Endometrium (tissue), 2 donors: Measurements from ENCODE around the gene NPAS3.

Source experiments
- FAIRE-seq: peaks from 2 replicates; lab custom pipeline; 2012; peaks lifted over from hg19 to GRCh38; lab: Jason Lieb, UNC
- donor health status: control.
- donor health status: control.

The NPAS3 gene

DNA sequence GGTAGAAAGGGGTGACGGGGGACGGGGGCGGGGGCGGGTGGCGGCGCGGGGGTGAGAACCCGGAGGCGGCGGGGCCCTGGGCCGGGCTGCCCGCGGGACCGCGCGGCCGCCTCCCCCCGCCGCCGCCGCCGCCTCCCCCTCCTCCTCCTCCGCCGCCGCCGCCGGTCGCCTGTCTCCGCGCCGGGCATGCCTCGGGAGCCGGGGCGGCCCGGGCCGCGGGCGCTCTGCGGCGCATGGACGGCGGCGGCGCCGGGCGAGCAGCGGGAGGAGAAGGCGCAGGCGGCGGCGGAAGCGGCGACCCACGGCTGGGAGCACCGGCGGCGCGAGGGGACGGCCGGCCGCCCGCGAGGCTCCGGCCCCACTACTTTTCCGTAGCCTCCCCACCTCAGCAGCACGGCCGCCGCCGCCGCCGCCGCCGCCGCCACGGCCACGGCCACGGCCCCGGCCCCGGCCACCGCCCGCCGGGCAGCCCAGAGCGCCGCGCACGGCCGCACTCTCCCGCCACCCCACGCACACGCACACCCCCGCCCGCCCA, at the start of gene NPAS3:
TSS of gene NPAS3 (plus strand) at position 161 of the 535 bp plus-strand sequence.
- FAIRE-seq: no peak

DNA sequence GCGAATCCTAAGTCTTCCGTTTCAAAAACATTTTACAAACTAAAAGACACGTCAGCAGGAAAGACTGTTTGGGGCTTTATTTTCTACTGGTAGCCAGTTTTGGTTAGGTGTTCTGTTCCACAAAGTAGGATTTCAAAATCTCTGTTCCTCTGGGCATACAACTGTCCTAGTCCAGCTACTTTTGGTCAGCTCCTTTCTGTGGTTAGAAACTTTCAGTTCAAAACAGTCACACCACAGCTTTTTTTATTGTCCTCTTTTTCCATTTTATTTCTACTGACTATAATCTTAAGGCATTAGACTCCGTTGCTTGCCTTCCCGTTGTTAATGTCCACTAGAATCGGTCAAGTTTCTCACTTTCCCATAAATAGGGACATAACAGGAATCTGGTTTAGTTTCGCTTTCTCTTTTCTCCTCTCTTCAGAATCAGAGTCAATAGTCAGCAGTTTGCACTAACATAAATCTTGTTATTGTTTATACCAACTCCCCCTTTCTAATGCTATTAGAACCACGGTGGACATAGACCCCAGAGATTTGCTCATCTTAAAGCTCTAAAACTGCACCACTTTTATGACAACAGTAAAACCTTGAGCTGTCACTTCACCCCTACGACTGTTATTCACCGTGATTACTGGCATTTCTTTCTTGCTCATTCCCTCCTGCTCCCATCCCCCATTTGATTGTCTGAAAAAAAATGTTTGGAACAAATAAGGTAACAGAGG, 41.5 kb upstream of the NPAS3 start:
- peak; percentile 21 for FAIRE-seq

DNA sequence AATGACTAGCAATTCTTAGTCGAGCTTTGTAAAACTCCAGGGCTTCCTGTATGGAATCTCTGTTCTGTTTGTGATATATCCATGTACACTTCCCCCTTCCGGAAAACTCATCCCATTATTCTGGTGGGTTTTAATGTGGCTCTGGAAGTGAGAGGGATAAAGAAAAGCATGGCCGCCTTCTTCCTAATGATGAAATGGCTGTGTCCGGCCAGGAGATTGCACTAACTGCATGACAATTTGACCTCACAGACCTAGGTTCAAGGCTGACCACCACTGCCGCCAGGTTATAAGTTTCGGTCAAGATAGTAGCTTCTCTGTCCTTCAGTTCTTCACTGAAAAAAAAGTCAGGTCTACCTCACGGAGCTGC, 41.0 kb upstream of the NPAS3 start:
- FAIRE-seq: no peak

DNA sequence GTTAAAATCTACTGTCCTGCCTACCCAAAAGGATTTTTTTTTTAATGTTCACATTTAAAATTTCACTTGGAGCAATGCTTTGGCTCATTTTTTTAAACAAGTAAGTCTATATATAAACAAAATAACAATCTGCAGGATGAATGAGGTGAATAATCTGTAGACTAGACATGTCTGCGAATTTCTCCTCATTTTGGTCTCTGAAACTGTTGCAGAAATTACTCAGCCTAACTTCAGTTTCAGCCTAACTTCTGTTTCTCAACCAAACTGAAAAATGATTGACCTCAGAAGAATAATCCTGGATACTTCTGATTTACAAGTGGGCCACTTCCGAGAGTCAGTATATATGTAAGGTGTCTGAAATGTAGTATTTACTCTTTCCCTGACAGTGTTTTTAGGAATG, 39.8 kb upstream of the NPAS3 start:
- FAIRE-seq: no peak

DNA sequence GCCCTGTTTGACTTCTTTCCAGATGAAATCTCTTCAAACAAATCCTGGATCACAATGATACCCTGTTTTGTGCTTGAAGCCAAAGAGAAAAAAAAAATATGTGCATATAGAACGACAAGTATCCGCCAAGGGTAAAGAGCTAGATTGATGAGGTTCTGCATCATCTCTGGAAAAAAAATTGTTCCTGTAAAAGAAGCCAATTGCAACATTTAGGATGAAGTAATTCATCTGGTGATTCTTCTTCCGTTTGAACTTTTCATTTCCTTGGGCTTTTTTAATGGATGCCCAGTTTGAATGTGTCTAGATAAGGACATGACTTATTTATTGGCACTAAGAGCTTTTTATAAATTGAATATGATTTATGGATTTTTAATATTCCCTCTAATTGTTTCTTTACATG, 38.1 kb upstream of the NPAS3 start:
- no peak for FAIRE-seq

DNA sequence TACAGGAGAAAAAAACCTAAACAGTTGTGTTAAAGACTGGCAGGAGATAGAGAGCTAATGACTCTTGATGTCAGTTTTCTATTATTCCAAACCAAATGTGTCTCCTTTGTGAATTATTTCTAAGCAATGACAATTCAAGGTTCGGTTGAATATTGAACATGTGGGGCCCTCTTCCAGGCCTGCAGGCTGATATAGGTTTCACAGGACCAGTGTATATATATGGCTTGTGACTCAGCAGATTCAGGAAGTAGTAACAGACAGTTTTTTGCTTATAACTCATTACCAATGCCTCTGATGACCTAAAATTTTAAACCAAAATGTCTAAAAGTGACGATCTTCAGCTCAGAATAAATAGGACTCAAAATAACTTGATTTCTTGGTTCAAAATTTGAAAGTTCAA, 33.7 kb upstream of the NPAS3 start:
- no peak for FAIRE-seq

DNA sequence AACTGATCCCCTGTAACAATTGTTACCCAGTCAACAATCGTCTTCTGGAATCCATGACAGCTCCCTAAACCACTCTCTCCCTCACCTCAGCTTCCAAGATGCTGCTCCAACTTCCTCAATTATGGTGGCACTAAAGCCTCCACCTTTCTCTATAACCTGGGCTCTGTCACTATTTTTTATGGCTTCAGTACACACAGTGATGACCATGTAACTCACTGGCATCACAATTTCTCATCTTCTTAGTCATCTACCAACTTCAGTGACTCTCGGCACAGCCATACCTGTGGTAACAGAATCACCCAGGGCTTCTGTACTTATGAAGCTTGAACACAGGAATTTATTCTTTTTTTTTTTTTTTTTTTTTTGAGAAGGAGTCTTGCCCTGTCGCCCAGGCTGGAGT, 32.0 kb upstream of the NPAS3 start:
- no peak for FAIRE-seq

DNA sequence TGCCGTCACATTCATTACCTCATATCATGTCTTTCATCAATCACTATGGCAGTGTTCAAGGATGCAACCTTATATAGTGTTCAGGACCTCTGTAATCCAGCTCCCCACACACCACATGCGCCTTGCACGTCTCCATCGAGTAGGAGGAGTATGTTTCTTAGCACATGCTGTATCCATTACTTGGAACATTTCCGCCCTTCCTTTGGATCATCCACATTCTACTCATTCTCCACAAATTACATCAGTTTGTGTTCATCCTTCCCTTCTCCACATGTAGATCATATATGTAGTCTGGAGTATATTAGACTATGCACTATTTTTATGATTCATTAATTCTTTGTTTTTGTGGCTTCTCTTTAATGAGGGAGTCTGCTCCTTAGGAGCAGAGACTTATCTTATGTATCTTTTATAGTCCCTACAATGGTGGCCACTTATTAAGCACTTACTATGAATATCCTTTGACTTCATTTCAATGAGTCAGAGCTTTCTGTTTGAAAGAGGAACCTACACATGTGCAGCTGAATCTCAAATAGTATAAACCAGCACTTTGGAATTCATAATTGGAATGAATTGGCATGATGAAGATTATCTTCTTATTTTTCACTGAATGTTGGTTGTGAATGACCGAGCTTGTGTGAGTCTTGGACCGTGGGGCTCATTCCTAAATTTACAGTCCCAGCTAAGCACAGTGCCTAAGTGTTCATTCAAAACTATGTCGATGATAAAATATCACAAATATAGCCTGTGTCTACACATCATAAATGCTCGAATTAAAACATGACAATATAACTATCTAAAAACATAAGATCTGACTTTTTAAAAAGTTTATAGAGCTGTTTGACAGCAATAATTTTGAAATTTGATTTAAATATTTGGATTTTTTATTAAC, 30.2 kb upstream of the NPAS3 start:
- no peak for FAIRE-seq

DNA sequence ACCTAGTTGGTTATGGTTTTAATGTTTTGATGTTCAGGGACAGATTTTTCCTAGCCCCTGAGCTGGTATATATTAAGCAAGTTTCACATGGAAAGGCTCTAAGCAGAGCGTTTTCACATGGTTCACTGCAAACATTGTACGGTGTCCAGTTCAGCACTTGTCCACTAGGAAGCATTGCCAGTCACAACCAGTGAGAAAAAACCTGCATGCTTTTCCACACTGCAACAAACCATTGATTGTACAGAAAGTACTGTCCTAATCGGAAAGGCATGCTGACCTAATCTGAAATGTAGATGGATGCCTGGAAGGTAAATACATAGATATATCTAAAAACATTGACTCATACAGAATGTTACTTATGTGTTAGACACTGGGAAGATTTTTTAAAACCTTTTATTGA, 25.0 kb upstream of the NPAS3 start:
- no peak for FAIRE-seq

DNA sequence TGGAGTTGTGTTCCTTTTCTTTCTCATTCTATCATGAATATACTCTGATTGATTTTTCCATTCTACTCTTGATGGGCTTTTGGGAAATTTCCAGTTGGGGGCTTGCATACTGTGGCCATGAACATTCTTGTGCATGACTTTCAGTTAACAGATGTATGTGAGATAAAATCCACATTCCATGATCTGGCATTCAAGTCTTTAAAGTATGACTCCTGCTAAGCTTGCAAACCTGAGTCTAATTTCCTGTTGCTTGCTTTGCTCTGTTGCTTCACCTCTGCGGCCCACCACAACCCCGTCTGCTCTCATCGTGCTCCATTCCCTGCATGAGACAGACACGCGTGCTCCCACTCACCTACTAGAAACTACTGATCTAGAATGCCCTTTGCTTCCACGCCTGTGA, 24.3 kb upstream of the NPAS3 start:
- no peak for FAIRE-seq

DNA sequence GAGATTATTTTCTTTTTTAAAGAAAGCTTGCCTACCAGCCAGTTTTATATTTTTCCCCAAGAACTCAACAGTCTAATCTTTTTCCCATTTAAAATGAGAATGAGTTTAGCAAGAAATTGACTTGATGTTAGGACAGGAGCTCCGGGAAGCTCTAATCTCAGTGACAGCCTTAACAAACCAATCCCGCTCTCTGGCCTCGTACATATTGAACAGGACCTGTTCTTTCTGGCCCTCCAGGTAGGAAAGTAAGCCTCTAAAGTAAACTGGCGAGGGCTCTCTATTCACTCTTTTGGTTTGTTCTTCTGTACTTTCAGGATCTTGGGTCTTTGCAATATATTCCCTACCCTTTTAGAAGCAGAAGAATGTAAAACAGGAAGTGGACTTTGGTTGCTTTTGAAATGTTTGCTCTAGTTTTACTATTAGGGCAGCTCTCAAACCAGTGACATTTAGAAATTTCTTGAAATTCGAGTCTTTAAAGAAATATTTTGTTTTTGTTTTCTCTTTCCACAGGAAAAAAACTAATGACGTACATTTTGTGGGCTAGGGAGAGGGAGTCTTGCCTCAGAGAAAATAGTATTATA, 17.9 kb upstream of the NPAS3 start:
- no peak for FAIRE-seq

DNA sequence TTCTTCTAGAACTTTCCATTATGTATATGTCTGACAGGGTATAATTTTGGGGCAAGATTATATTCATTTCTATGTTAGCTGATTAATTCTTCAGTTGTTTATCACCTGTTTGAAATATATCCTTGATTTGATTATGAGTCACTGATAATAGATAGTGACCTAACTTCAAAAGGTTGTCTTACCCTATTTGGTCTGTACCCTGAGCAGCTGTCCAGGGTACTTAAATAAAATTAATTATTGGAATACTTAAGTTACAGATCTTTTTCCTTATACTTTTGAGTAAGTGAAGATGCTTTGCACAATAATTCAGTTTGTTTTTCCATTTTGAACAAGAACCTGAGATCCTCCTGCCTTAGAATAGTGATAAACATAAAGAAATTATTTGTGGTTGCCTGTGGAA, 13.2 kb upstream of the NPAS3 start:
- FAIRE-seq: no peak

DNA sequence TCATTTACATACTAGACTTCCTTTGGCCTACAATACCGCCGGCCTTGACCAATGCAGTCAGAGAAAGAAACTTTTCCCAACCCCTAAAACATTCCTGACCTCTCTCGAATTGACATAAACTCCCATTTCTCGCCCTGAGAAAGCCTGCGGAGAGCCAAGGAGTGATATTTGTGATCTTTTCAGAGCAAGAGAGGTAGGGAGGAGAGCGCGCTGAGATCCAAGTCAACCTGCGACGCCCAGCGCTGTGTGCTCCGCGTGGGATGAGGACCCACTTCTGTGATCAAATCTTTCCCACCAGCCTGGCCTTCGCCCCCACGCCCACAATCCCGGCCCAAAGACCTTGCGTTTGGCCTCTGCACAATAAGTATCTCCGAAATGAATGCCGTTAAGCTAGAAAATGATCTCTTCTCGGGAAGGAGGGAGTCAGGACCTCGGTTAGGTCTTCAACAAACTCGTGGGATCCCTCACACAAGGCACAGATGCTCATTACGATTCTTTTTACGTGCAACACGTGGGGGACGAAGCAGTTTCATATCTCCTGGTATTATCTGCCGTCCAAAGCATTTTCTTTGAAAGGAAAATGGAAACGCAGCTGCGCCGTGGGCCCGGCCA, 6.3 kb upstream of the NPAS3 start:
- FAIRE-seq: no peak

DNA sequence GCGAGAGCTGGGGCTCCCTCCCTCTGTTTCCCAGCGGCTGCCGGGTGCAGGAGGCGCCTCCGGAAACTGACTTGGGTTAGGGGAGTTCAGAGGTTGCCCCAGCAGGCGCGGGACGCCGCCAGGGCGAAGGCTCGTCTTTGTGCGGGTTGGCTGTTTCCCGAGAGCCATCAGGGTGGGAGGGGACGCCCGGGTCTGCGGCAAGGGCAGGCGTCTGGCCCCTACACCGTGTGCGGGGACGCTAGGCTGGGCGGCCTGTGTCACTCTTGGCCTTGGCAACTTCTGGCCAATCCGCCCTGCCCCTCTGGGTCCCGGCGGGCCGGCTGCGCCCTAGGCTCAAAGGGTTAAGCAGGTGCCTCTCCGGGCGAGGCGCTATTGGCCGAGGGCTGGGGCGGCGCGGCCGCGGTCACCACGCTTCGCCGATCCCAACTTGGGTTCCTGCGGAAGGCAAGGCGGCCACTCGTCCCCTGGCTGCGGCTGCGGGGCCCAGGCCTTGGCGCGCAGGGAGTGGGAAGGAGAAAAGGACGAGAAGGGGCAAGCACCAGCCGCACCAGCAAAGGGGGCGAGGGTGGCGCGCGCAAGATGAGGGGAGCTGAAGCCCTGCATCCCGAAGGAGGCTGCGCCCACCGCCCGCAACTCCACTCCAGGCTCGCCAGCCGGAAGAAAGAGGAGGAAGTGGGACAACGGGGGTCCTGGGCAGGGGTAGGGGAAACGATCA, 5.6 kb upstream of the NPAS3 start:
- no peak for FAIRE-seq

DNA sequence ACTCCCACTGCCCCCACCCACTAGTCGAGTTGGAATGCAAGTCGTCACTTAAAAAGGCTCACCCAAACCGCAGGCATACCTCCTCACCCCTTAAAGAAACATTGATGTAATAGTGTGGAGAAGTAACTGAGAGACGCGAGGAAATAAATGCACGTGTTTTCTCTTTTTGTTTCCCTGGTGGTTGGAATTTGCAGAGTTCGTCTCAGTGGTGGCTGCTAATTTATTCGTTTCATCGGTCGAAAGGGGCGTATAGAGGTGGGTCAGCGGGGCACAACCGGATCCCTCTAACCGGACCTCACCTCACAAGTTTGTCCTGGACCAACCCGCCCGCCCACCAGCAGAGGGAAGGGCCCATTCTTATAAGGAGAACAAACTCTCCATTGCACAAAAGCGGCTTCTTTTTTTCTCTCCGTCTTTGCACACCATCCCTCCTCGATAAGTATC, 5.0 kb upstream of the NPAS3 start:
- no peak for FAIRE-seq

DNA sequence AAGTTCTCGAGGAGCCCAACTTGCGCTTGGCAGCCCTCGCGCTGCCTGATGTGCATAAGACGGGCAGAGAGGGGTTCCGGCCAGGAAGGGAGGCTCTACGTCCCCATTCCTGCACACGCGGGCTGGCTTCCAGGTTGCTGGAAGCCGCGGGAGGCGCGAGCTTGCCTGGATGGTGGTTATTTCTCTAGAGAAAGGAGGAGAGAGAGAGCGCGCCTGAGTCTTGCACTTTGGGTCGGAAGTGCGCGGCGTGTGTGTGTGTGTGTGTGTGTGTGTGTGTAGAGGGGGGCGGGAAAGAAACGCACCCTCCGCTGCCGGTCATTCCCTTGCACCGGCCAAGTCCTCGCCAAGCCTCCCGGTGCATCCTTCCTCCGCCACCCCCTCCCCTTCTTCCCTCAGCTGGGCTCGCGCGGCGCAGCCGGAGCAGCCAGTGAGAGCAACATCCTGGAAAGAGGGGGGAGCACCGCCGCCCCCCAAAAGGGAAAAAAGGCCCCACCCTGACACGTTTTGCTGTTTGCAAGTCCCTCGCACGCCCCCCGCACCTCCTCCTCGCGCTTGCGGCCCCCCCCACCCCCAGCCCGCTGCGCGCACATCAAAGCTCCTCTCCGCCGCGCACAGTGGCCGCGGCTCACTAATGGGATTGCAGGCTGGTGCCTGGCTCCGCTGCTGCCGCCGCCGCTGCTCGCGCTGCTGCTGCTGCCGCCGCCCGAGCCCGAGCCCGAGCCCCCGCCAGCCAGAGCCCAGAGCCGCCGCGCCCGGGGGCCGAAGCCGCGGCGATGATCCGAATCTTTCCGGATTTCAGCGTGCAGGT, 4.4 kb upstream of the NPAS3 start:
- no peak for FAIRE-seq

DNA sequence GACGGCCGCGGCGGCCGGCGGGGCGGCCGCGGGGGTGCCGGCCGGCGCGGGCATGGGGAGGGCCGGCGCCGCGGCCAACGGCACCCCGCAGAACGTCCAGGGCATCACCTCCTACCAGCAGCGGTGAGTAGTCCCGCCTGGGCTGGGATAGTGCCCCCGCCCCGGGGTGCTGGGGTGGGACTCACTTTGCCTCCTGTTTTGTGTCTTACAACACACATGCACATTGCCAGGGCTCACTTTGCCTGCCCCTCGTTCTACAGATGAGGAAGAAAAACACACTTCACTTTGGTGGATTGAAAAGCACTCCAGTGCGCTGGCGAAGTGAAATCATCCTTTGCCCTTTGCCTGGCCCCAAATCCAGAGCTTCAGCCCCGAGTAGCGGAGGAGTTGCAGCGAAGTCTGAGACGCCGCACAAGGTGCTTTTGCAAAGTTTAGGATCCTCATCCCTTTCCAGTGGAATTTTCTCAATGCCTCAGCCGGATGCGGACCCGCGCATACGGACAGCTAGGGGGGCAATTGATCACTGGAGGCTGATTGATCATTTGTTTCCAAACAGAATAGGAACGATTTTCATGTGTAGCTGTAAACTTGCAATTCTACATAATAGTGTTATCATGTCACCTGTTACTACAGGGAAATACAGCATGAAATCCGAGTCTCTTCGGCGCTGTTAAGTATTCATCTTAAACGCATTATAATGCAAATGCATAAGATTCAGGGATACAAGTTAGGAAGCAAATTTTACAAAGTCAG, 3.6 kb upstream of the NPAS3 start:
- no peak for FAIRE-seq

DNA sequence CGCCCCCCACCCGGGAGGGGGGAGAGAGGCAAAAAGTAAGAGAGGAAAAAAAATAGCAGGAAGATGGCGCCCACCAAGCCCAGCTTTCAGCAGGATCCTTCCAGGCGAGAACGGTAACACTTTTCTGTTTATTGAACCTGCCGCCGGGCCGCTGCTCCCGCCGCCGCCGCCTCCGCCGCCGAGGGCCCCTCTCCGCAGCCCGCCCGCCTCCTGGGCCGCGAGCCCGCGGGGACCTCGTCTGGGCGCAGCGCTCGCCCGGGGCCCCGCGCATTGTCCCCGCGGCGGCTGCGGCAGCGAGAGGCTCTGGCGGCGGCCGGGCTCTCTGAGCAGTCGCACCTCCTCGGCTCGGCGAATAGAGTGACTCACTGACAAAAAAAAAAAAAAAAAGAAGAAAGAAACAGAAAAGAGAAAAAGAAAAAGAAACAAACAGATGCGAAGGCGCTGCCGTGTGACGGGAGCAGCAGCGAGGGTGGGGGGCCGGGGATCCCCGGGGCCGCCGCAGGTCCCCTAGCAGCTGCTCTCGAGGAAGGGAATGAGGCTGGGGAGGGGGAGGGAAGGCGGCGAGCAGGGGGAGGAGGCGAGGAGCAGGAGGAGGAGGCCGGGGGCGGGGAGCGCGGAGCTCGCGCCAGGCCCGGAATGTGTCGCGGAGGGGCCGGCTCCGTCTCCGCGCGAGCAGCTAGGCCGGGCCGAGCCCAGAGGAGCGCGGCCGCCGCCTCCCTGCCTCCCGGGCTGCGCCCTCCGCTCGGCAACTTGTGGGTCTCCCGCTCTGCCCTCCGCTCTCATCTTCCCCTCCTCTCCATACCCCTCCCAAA, 781 bp downstream of the NPAS3 start:
- FAIRE-seq: no peak

DNA sequence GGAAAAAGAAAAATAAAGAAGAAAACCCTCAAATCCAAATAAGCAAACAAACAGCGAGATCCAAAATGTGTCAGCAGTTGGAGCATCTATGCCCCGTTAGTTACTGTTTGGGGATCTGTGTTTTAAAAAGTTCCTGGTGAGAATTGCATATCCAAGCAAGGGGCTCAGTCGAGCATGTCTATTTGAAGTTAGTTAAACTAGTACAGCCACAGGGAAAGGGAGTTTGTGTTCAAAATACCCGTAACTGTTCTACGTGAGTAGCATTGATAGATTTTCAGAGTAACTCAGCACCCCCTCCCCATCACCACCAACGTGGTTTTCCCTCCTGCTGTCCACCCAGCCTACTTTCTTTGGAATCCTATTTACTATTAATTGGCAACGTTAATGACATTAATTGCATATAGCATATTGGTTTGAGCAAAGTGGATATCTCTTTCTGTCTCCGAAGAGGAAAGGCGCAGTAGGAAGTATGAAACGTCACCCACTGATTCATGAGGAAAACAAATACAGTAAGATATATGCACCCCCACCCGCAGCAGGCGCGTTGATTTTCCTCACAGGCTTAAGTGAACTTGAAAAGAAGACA, 1.5 kb downstream of the NPAS3 start:
- FAIRE-seq: no peak
